ENCODE data around the gene NISCH.

- TF ChIP-seq CTCF (IDR thresholded peaks at IDR 0.05), result no peak
- TF ChIP-seq POLR2A (IDR thresholded peaks at IDR 0.05), result no peak
These were observed 35.0 kb upstream of the NISCH start for GRCh38 chr3:52420388-52420787.

All from right lobe of liver (tissue), 4 donors.